ENCODE results near the gene GDF3. TPM values are rescaled to one million over a fixed set of nuclear protein-coding genes. Genes with fewer than 3 reads are reported as not detected.
"Not testable (repeated sequence)": the region's sequence is repeated elsewhere in the genome, so short reads cannot be mapped to it uniquely, and the experiment has no call there.

Gene GDF3
- total RNA-seq, 1 donor from 2014 or later = not detected

DNA sequence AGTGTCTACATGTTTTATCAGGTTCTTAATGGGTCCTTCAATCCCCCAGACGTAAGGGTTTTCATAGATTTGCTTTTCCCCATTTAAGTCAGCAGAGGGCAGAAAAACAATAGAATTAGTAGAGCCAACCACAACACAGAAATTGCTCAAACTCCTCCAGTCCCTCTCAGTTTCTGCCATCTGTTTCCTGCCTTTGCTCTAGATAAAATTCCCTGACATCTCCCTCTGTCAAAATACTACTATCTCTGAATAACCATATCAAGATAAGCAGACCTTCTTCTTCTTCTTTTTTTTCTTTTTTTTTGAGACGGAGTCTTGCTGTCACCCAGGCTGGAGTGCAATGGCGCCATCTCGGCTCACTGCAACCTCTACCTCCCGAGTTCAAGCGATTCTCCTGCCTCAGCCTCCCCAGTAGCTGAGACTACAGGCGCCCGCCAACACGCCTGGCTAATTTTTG, 18.1 kb downstream of the GDF3 start:
- not testable (repeated sequence) for H3K9me3 Mint-ChIP-seq; H3K4me3 ChIP-seq; H3K4me1 ChIP-seq; H3K27me3 Mint-ChIP-seq (ENCODE audit: insufficient read depth, low read depth); H3K4me3 Mint-ChIP-seq; H3K4me1 Mint-ChIP-seq; H3F3A ChIP-seq (ENCODE audit: low read depth); H3K36me3 Mint-ChIP-seq; H3K79me2 ChIP-seq (ENCODE audit: low read depth); H3K27ac Mint-ChIP-seq; H3K27ac ChIP-seq; H3K9ac ChIP-seq; H3K27me3 ChIP-seq; H3K4me2 ChIP-seq; H3K36me3 ChIP-seq; H4K20me1 ChIP-seq (ENCODE audit: low read depth); H3K9me3 ChIP-seq (ENCODE audit: low read depth)
- peak; percentile 62 for DNase-seq (ENCODE audit: low spot score)
- TF ChIP-seq, protein P1, sequence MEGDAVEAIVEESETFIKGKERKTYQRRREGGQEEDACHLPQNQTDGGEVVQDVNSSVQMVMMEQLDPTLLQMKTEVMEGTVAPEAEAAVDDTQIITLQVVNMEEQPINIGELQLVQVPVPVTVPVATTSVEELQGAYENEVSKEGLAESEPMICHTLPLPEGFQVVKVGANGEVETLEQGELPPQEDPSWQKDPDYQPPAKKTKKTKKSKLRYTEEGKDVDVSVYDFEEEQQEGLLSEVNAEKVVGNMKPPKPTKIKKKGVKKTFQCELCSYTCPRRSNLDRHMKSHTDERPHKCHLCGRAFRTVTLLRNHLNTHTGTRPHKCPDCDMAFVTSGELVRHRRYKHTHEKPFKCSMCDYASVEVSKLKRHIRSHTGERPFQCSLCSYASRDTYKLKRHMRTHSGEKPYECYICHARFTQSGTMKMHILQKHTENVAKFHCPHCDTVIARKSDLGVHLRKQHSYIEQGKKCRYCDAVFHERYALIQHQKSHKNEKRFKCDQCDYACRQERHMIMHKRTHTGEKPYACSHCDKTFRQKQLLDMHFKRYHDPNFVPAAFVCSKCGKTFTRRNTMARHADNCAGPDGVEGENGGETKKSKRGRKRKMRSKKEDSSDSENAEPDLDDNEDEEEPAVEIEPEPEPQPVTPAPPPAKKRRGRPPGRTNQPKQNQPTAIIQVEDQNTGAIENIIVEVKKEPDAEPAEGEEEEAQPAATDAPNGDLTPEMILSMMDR (IDR thresholded peaks at IDR 0.05) = peak; percentile 67
- peak overlapping the region; percentile 86 for H2AFZ ChIP-seq (replicated peaks)

DNA sequence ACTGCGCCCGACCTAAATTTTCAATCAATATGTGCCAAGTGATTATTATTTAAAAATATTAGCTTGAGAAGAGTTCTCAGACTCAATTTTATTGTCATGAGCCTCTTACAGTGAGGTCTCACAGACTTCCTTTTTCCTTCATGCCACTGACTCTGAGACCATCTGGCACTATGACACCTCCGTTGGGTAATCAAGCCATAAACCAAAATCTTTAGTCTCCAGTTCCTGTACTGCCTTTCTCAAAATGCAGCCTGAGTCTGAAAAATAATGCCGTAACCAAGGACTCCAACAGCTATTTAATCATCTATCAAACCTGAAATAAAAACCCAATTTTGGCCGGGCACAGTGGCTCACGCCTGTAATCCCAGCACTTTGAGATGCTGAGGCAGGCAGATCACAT, 20.1 kb downstream of the GDF3 start:
- not testable (repeated sequence) for H3K4me3 Mint-ChIP-seq; H3K36me3 Mint-ChIP-seq; H2AFZ ChIP-seq (replicated peaks)

DNA sequence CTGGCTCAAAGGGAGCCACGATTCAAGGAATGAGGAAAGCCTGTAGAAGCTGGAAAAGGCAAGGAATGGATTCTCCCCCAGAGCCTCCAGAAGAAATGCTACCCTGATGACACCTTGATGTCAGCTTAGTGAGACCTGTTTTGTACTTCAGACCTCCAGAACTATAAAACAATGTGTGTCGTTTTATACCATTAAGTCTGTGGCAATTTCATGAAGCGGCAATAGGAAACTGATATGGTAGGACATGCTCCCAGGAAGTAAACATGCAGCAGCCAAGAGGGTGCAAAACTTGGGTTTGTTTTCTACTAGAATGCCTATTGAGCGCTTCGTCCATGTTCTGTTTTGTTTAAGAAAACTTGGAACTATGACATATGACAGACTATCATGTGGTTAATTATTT, 27.4 kb downstream of the GDF3 start:
- Mint-ChIP-seq H3K27ac (no peak overlapping the region), H3K4me1 (no peaks in the 10 kb centered on the region), H3K36me3 (no peaks in the 10 kb centered on the region), H3K27me3 (ENCODE audit: insufficient read depth, low read depth) (peaks cover 2% of the 10 kb centered on the region), H3K9me3 (no peaks in the 10 kb centered on the region), H3K4me3 (no peak overlapping the region)
- Histone ChIP-seq H3K36me3 (no peaks in the 10 kb centered on the region), H2AFZ (replicated peaks) (no peak overlapping the region), H3K4me1 (no peaks in the 10 kb centered on the region), H3K79me2 (ENCODE audit: low read depth) (no peaks in the 10 kb centered on the region), H3K4me2 (no peak overlapping the region), H3K4me3 (no peak overlapping the region), H3K9me3 (ENCODE audit: low read depth) (no peaks in the 10 kb centered on the region), H3F3A (ENCODE audit: low read depth) (no peaks in the 10 kb centered on the region), H4K20me1 (ENCODE audit: low read depth) (no peaks in the 10 kb centered on the region), H3K27ac (no peak overlapping the region), H3K9ac (no peak overlapping the region), H3K27me3 (peaks cover 2% of the 10 kb centered on the region)
- DNase-seq (ENCODE audit: low spot score) = no peak
- TF ChIP-seq EZH2 (IDR thresholded peaks at IDR 0.05) (no peak), EZH2phosphoT487 (IDR thresholded peaks at IDR 0.05) (no peak)
- TF ChIP-seq, protein P1 (IDR thresholded peaks at IDR 0.05) = no peak

More for the DNA sequence above, 20.1 kb downstream of the GDF3 start:
- H3K27ac ChIP-seq; H3K9me3 Mint-ChIP-seq; H3K36me3 ChIP-seq; H3K9ac ChIP-seq; H3K79me2 ChIP-seq (ENCODE audit: low read depth); H3K27me3 Mint-ChIP-seq (ENCODE audit: insufficient read depth, low read depth); H4K20me1 ChIP-seq (ENCODE audit: low read depth); H3K27me3 ChIP-seq; H3K4me1 ChIP-seq; H3K9me3 ChIP-seq (ENCODE audit: low read depth); H3K4me1 Mint-ChIP-seq; H3F3A ChIP-seq (ENCODE audit: low read depth); DNase-seq (ENCODE audit: low spot score); H3K27ac Mint-ChIP-seq; H3K4me3 ChIP-seq; H3K4me2 ChIP-seq: not testable (repeated sequence)

DNA sequence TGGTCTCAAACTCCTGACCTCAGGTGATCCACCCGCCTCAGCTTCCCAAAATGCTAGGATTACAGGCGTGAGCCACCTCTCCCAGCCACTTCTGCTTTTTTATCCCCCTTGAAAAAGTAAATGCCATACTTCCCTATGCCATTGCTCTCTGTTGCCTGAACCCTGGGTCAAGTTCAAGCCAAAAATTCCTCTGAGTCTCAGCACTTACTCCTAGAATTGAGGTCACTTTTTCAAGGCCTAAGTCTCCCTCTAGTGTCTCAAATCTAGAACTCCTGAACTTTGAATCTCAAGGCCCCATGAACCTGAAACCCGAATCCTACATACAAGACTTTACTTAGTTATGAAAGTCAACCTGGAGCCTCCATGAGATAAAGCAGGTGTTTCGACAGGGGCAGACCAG, 28.4 kb downstream of the GDF3 start:
- H3K27ac ChIP-seq = no peak overlapping the region
- no peaks in the 10 kb centered on the region for H3K79me2 ChIP-seq (ENCODE audit: low read depth)
- no peaks in the 10 kb centered on the region for H3K9me3 ChIP-seq (ENCODE audit: low read depth)
- peaks cover 9% of the 10 kb centered on the region for H3K27me3 ChIP-seq
- no peaks in the 10 kb centered on the region for H3K9me3 Mint-ChIP-seq
- H3K27me3 Mint-ChIP-seq (ENCODE audit: insufficient read depth, low read depth) = peaks cover 2% of the 10 kb centered on the region
- H3K4me2 ChIP-seq = no peak overlapping the region
- no peak for DNase-seq (ENCODE audit: low spot score)
- no peaks in the 10 kb centered on the region for H3K36me3 ChIP-seq
- TF ChIP-seq, protein P1 (IDR thresholded peaks at IDR 0.05) = peak; percentile 36
- TF ChIP-seq EZH2phosphoT487 (IDR thresholded peaks at IDR 0.05) = no peak
- no peaks in the 10 kb centered on the region for H3K4me1 Mint-ChIP-seq
- H3F3A ChIP-seq (ENCODE audit: low read depth) = no peaks in the 10 kb centered on the region
- H3K4me3 Mint-ChIP-seq = no peak overlapping the region
- no peaks in the 10 kb centered on the region for H4K20me1 ChIP-seq (ENCODE audit: low read depth)
- no peak overlapping the region for H3K9ac ChIP-seq
- H2AFZ ChIP-seq (replicated peaks) = no peak overlapping the region
- H3K36me3 Mint-ChIP-seq = no peaks in the 10 kb centered on the region
- H3K4me3 ChIP-seq = no peak overlapping the region
- no peak overlapping the region for H3K27ac Mint-ChIP-seq
- no peaks in the 10 kb centered on the region for H3K4me1 ChIP-seq
